ENCODE results near the gene APLP2.

- TF ChIP-seq ETV6 (CRISPR knock-in tag; IDR thresholded peaks at IDR 0.05) (no peak), ZNF121 (CRISPR knock-in tag; IDR thresholded peaks at IDR 0.05) (no peak), CTCF (IDR thresholded peaks at IDR 0.05) (no peak), TP53 (CRISPR knock-in tag; IDR thresholded peaks at IDR 0.05) (no peak), PREB (CRISPR knock-in tag; IDR thresholded peaks at IDR 0.05; ENCODE audit: borderline replicate concordance) (no peak), NR2C2 (CRISPR knock-in tag; IDR thresholded peaks at IDR 0.05) (no peak), CREB1 (CRISPR knock-in tag; IDR thresholded peaks at IDR 0.05) (no peak), IRF1 (CRISPR knock-in tag; IDR thresholded peaks at IDR 0.05) (no peak), MAX (CRISPR knock-in tag; IDR thresholded peaks at IDR 0.05) (no peak), NR1H2 (CRISPR knock-in tag; IDR thresholded peaks at IDR 0.05) (no peak), NFATC4 (CRISPR knock-in tag; IDR thresholded peaks at IDR 0.05) (no peak)
Observed at GRCh38 chr11:130144861-130145281, 75.2 kb downstream of the APLP2 start.

All from WTC11 (cell line).